Body of pancreas (tissue), 4 donors: ENCODE data around the gene MDFIC2.

ENCODE experiments used
- POLR2A ChIP-seq, 3 donors: fragments of 450-650 bp; IDR thresholded peaks; one replicate each; pipeline ENCODE4 v1.6.1; 2016; ENCODE audit warnings: antibody characterized with exemption in 3 of 3, mild to moderate bottlenecking in 2 of 3
- TF ChIP-seq, protein P1 (sequence below), 7 experiments: fragments of 450-650 bp in 4 of 7; fragments of 200-600 bp in 3 of 7; sonication (generic) in 3 of 7; IDR thresholded peaks; one replicate each; pipeline ENCODE4 v1.5.1; 2016 to 2019; ENCODE audit warnings: antibody characterized with exemption in 7 of 7

DNA sequence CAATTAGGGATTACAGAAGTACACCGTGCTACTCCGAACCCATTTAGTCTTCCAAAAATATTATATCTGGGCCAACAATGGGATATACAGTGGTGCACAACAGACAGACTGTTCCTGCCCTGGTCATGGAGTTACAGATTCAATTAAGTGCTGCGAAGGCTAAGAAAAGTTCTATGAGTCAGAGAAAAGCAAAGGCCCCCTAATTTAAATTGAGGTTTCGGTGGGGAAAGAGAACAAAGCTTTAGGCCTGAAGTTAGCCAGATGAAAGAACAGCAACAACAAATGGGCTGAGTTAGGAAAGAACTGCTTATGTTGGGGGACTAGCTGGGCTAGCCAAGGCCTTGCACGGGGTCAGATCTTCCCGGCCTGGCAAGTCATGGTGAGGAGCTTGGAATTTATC, 131.8 kb downstream of the MDFIC2 start:
- TF ChIP-seq, protein P1, sequence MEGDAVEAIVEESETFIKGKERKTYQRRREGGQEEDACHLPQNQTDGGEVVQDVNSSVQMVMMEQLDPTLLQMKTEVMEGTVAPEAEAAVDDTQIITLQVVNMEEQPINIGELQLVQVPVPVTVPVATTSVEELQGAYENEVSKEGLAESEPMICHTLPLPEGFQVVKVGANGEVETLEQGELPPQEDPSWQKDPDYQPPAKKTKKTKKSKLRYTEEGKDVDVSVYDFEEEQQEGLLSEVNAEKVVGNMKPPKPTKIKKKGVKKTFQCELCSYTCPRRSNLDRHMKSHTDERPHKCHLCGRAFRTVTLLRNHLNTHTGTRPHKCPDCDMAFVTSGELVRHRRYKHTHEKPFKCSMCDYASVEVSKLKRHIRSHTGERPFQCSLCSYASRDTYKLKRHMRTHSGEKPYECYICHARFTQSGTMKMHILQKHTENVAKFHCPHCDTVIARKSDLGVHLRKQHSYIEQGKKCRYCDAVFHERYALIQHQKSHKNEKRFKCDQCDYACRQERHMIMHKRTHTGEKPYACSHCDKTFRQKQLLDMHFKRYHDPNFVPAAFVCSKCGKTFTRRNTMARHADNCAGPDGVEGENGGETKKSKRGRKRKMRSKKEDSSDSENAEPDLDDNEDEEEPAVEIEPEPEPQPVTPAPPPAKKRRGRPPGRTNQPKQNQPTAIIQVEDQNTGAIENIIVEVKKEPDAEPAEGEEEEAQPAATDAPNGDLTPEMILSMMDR (IDR thresholded peaks at IDR 0.05), result no peak
- no peak for TF ChIP-seq POLR2A (IDR thresholded peaks at IDR 0.05)
